ENCODE results near the gene ARHGEF4.
"Not testable (repeated sequence)": the region's sequence is repeated elsewhere in the genome, so short reads cannot be mapped to it uniquely, and the experiment has no call there.

GRCh38 chr2:130901626-130902025, 64.9 kb downstream of the ARHGEF4 start:
- TF ChIP-seq, protein P1, sequence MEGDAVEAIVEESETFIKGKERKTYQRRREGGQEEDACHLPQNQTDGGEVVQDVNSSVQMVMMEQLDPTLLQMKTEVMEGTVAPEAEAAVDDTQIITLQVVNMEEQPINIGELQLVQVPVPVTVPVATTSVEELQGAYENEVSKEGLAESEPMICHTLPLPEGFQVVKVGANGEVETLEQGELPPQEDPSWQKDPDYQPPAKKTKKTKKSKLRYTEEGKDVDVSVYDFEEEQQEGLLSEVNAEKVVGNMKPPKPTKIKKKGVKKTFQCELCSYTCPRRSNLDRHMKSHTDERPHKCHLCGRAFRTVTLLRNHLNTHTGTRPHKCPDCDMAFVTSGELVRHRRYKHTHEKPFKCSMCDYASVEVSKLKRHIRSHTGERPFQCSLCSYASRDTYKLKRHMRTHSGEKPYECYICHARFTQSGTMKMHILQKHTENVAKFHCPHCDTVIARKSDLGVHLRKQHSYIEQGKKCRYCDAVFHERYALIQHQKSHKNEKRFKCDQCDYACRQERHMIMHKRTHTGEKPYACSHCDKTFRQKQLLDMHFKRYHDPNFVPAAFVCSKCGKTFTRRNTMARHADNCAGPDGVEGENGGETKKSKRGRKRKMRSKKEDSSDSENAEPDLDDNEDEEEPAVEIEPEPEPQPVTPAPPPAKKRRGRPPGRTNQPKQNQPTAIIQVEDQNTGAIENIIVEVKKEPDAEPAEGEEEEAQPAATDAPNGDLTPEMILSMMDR (IDR thresholded peaks at IDR 0.05), result not testable (repeated sequence)
- TF ChIP-seq POLR2A (IDR thresholded peaks at IDR 0.05), result not testable (repeated sequence)
